ENCODE results near the gene C8B. TPM values are rescaled to one million over a fixed set of nuclear protein-coding genes. Genes with fewer than 3 reads are reported as not detected.

The C8B gene
- total RNA-seq, 1 experiment from 2014 or later: 0.10 TPM

GRCh38 chr1:56917356-56917755 lies 48.5 kb downstream of the C8B start:
- TF ChIP-seq POLR2AphosphoS5 (IDR thresholded peaks at IDR 0.05; ENCODE audit: low read depth, low read length) (no peak), CBX3 (IDR thresholded peaks at IDR 0.05; ENCODE audit: low read depth) (no peak)
- Histone ChIP-seq H3K79me2 (ENCODE audit: insufficient read depth, low read length) (no peaks in the 10 kb centered on the region), H3K27me3 (ENCODE audit: insufficient read depth, low read length) (peaks cover 4% of the 10 kb centered on the region; the same call in 1 of the 2 replicates), H4K20me1 (ENCODE audit: insufficient read depth) (no peaks in the 10 kb centered on the region), H3K4me1 (ENCODE audit: control insufficient read depth in 1 of 2, insufficient read depth in 2 of 2, low read length in 2 of 2) (no peaks in the 10 kb centered on the region), H3K9me2 (ENCODE audit: insufficient read depth) (no peaks in the 10 kb centered on the region), H3K36me3 (ENCODE audit: control insufficient read depth in 1 of 2, insufficient read depth in 2 of 2, low read length in 2 of 2) (no peaks in the 10 kb centered on the region), H3K4me2 (ENCODE audit: low read length) (no peak overlapping the region), H3K9me3 (ENCODE audit: control insufficient read depth in 1 of 2, insufficient read depth in 1 of 2, low read depth in 1 of 2, low read length in 2 of 2) (no peaks in the 10 kb centered on the region), H2AFZ (ENCODE audit: low read depth, low read length, poor library complexity, severe bottlenecking) (no peak overlapping the region), H3K9ac (ENCODE audit: low read length) (no peak overlapping the region), H3K27ac (ENCODE audit: low read depth, low read length) (no peak overlapping the region), H3K4me3 (replicated peaks in 1 of 2; ENCODE audit: low read depth in 1 of 2, low read length in 2 of 2) (no peak overlapping the region)
- no TSS peak for BruUV-seq (replicated peaks)
- CTCF ChIA-PET: no interaction called here
- intact Hi-C loops (cut with micrococcal nuclease): no loop called here
- no peak for DNase-seq (ENCODE audit: low read depth, low spot score)
- POLR2A ChIA-PET: no interaction called here
- no peak for ATAC-seq
- RAD21 ChIA-PET (ENCODE audit: low non-redundant PET in 1 of 2, low total read pairs in 2 of 2, uncharacterized antibody in 2 of 2, unreplicated experiment in 2 of 2): no interaction called here

GRCh38 chr1:56916630-56917029 lies 49.2 kb downstream of the C8B start:
- no peaks in the 10 kb centered on the region for H3K36me3 ChIP-seq (ENCODE audit: control insufficient read depth in 1 of 2, insufficient read depth in 2 of 2, low read length in 2 of 2)
- H3K4me1 ChIP-seq (ENCODE audit: control insufficient read depth in 1 of 2, insufficient read depth in 2 of 2, low read length in 2 of 2): no peaks in the 10 kb centered on the region
- no peaks in the 10 kb centered on the region for H3K9me3 ChIP-seq (ENCODE audit: control insufficient read depth in 1 of 2, insufficient read depth in 1 of 2, low read depth in 1 of 2, low read length in 2 of 2)
- no TSS peak for BruUV-seq (replicated peaks)
- ChIA-PET CTCF (no interaction called here), POLR2A (no interaction called here), RAD21 (ENCODE audit: low non-redundant PET in 1 of 2, low total read pairs in 2 of 2, uncharacterized antibody in 2 of 2, unreplicated experiment in 2 of 2) (no interaction called here)
- no peak overlapping the region for H3K9ac ChIP-seq (ENCODE audit: low read length)
- intact Hi-C loops (cut with micrococcal nuclease): no loop called here
- H3K4me3 ChIP-seq (replicated peaks in 1 of 2; ENCODE audit: low read depth in 1 of 2, low read length in 2 of 2): no peak overlapping the region
- H3K27me3 ChIP-seq (ENCODE audit: insufficient read depth, low read length): peaks cover 4% of the 10 kb centered on the region; the same call in 1 of the 2 replicates
- no peaks in the 10 kb centered on the region for H3K79me2 ChIP-seq (ENCODE audit: insufficient read depth, low read length)
- TF ChIP-seq YY1 (IDR thresholded peaks at IDR 0.05; ENCODE audit: extremely low read depth, insufficient replicate concordance, low read depth, low read length) (no peak), POLR2A (IDR thresholded peaks at IDR 0.05; ENCODE audit: borderline replicate concordance, extremely low read depth, insufficient read depth, insufficient read length) (no peak), CTCF (IDR thresholded peaks at IDR 0.05 in 2 of 3, conservative IDR thresholded peaks at IDR 0.05 in 1 of 3; ENCODE audit: borderline replicate concordance in 1 of 3, insufficient read depth in 1 of 3, low read depth in 2 of 3, low read length in 2 of 3) (no peak), SRF (IDR thresholded peaks at IDR 0.05; ENCODE audit: low read depth) (no peak), EGR1 (IDR thresholded peaks at IDR 0.05; ENCODE audit: low read depth) (no peak), RAD21 (IDR thresholded peaks at IDR 0.05; ENCODE audit: low read depth) (no peak)
- DNase-seq (ENCODE audit: low read depth, low spot score) (no peak), ATAC-seq (no peak)
- no peaks in the 10 kb centered on the region for H4K20me1 ChIP-seq (ENCODE audit: insufficient read depth)
- no peak overlapping the region for H2AFZ ChIP-seq (ENCODE audit: low read depth, low read length, poor library complexity, severe bottlenecking)
- H3K9me2 ChIP-seq (ENCODE audit: insufficient read depth): no peaks in the 10 kb centered on the region
- no peak overlapping the region for H3K27ac ChIP-seq (ENCODE audit: low read depth, low read length)
- H3K4me2 ChIP-seq (ENCODE audit: low read length): no peak overlapping the region
